Esophagus squamous epithelium (tissue), 4 donors: ENCODE measurements around the gene KLHL5.

Source experiments
- POLR2A ChIP-seq, 4 donors: fragments of 450-650 bp; IDR thresholded peaks; one replicate each; pipeline ENCODE4 v1.6.1; 2017; ENCODE audit warnings: antibody characterized with exemption in 4 of 4, mild to moderate bottlenecking in 4 of 4, moderate library complexity in 3 of 4
- TF ChIP-seq, protein P1 (sequence below), 6 experiments: fragments of 450-650 bp in 4 of 6; fragments of 200-600 bp in 2 of 6; sonication (generic) in 2 of 6; IDR thresholded peaks; one replicate each; pipeline ENCODE4 v1.5.1; 2016 to 2019; ENCODE audit warnings: antibody characterized with exemption in 6 of 6, mild to moderate bottlenecking in 4 of 6, moderate library complexity in 4 of 6

DNA sequence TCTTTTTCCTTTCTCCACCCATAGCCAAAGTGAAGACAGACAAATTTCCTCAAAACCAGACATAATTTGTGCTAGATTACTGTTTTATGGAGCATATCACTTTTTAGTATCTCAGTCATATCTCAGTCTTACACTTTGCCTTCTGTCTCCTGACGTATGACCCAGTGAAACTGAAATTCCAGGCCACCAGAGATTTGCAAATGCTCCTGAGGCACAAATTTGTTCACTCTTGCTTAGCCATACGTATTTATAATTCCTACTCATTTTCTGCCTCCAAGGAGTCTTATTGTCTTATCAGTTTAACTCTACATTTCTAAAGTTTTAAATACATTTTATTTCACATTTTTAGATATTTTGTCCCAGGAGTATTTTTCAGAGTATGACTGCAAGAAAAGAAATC lies 39.8 kb upstream of the KLHL5 start:
- TF ChIP-seq, protein P1, sequence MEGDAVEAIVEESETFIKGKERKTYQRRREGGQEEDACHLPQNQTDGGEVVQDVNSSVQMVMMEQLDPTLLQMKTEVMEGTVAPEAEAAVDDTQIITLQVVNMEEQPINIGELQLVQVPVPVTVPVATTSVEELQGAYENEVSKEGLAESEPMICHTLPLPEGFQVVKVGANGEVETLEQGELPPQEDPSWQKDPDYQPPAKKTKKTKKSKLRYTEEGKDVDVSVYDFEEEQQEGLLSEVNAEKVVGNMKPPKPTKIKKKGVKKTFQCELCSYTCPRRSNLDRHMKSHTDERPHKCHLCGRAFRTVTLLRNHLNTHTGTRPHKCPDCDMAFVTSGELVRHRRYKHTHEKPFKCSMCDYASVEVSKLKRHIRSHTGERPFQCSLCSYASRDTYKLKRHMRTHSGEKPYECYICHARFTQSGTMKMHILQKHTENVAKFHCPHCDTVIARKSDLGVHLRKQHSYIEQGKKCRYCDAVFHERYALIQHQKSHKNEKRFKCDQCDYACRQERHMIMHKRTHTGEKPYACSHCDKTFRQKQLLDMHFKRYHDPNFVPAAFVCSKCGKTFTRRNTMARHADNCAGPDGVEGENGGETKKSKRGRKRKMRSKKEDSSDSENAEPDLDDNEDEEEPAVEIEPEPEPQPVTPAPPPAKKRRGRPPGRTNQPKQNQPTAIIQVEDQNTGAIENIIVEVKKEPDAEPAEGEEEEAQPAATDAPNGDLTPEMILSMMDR (IDR thresholded peaks at IDR 0.05) = no peak
- TF ChIP-seq POLR2A (IDR thresholded peaks at IDR 0.05) = no peak
